GM21390 (cell line): ENCODE measurements around the gene HTR3D.
"Not testable (repeated sequence)": the region's sequence is repeated elsewhere in the genome, so short reads cannot be mapped to it uniquely, and the experiment has no call there.

Experiments
- ATAC-seq: cut with Tn5 transposase; IDR thresholded peaks from one replicate; pipeline ENCODE4 v1.9.1; 2021; ENCODE audit not compliant: unreplicated experiment

Gene HTR3D

GRCh38 chr3:184067573-184068055 is 36.1 kb downstream of the HTR3D start:
- no peak for ATAC-seq

DNA sequence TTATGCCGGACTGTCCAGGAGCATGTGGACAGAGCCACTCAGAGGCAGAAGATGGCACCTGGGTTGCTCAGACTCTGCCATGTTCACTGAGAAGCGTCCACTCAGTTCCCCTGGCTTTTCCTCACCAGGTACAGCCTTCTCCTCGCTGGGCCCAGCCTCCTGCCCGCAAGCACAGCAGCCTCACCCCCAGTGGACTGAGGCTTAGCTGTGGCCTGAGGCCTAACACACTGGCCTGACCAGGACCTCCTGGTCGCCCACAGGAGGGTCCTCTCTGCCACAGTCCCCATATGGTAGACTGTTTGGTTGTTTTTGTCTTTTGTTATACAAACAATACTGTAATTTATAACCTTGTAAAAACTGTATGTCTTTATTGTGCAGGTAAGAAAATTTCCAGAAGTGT is 36.8 kb downstream of the HTR3D start:
- ATAC-seq: no peak

GRCh38 chr3:184071142-184071541 is 39.6 kb downstream of the HTR3D start:
- not testable (repeated sequence) for ATAC-seq

- no peak for ATAC-seq
Measured at GRCh38 chr3:184073621-184074020, 42.1 kb downstream of the HTR3D start.

- ATAC-seq: no peak
Measured at GRCh38 chr3:184075901-184076300, 44.4 kb downstream of the HTR3D start.

GRCh38 chr3:184077881-184078280 is 46.3 kb downstream of the HTR3D start:
- ATAC-seq: no peak

- no peak for ATAC-seq
Measured at GRCh38 chr3:184078851-184079250, 47.3 kb downstream of the HTR3D start.

- no peak for ATAC-seq
Measured at GRCh38 chr3:184081116-184081830, 49.7 kb downstream of the HTR3D start.

GRCh38 chr3:184082034-184082433 is 50.5 kb downstream of the HTR3D start:
- ATAC-seq: no peak

DNA sequence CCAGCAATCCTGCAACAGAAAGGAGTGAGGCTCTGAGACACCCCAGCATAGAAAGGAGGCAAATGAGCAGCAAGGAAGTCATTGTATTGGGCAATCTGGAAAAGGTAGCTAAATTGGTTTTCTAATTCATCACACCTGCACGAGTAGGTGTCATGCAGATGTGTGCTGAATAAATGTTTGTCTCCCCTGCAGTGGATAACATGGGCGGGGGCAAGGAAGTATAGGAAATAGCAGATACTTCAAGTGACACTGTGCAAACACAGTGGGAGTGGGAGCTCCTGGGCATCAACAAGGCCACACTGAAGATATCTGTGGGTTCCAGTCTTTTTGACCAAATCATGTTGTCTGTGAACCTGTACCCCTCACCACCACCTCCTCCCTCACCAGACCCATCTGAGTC is 50.9 kb downstream of the HTR3D start:
- no peak for ATAC-seq

DNA sequence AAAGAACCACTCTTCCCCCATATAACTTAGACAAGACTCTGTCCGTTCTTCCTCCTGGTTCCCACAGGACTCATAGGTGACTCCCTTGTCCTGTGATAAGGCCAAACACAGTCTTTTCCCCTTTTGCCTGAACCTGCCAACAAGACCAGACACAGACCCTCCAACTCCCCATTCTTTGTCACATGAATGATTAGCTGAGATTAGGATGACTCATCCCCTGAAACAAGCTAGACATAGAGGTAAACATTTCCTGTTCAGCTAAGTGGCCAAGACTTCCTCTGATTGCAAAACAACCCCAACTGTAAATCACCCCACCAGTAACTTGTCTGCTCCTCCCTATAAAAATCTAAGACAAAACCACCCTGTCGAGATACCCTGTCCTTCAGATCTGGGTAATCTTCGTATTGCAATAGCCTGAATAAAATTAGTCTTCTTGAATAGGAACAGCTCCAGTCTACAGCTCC is 53.9 kb downstream of the HTR3D start:
- ATAC-seq: no peak
